GM18507 (cell line): ENCODE measurements around the gene AGPS.

ENCODE experiments used
- DNase-seq: peaks from one replicate; pipeline ENCODE4 v3.0.0; 2011; ENCODE audit warnings: low read depth; ENCODE audit not compliant: insufficient read length; ENCODE audit errors: extremely low spot score
- FAIRE-seq: peaks from 2 replicates; lab custom pipeline; 2011; peaks lifted over from hg19 to GRCh38; lab: Jason Lieb, UNC

AGPS gene

GRCh38 chr2:177516824-177517544, 124.4 kb downstream of the AGPS start:
- DNase-seq (no peak), FAIRE-seq (no peak)

DNA sequence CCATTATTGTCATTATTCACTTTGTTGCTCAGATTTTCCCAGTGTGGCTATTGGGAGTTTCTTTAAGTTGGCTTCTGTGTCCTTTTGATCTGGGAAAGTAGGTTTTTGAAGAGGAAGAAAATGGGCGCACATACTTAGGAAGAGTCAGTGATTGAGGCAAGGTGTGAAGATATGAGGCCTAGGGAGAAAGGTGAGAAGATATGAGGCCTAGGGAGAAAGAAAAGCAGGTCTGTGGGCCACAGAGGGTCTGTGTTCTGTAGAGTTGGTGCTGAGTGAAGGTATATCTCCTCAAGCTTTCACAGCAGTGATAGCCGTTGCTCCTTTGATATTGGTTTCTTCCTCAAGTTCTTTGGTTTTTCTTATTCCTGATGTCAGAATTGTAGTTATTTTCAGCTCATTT, 126.2 kb downstream of the AGPS start:
- FAIRE-seq: no peak
- DNase-seq: no peak

DNA sequence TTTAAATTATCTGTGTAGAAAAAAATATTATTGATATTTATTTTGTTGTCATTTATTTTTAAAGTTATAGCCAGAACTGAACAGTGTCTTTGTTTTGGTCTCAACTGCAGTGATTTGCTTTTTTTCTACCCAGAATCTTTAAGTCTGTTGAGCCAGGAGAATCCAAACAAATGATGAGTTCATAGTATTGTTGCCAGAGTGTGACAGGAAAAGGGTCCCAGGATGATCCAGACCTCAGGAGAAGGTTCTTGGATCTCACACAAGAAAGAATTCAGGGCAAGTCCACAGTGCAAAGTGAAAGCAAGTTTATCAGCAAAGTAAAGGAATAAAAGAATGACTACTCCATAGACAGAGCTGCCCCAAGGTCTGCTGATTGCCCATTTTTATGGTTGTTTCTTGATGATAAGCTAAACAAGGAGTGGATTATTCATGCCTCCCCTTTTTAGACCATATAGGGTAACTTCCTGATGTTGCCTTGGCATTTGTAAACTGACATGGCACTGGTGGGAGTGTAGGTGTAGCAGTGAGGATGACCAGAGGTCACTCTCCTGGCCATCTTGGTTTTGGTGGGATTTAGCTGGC, 127.1 kb downstream of the AGPS start:
- DNase-seq (no peak), FAIRE-seq (no peak)

DNA sequence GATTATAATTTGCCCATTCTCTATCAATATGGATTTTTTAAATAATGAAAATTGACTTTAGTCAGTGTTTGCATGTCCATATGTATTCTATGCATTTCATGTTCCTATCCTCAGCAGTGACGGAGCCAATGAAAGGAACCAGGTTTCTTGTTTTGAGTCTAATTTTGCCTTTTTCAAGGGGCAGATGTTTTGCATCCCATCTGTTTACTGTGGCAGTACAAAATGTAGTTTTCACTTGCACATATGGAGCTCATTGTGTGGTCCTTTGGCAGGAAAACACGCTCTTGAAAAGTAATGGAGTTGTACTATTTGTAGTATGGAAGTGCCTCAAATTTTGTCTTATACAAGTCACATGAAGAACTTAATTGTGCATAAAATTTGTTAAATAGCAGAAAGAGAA, 127.8 kb downstream of the AGPS start:
- DNase-seq: no peak
- no peak for FAIRE-seq

DNA sequence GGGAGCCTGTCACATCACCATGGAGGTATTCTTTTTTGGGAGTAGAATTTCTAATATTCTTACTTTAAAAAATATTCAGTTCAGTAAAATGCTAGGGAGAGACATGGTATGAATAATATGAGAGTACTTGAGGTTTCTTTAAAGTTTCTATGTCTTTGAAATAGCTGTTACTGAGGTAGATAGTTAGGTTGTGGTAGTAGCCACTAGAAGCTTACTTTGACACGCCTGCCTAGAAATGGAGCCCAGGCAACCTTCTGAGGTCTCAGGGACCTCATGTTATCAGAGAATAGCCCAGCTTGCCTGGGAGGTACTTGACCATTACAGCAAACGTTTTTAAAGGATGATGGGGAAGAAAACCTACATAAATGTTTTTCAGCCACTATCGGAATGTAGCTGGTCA, 131.2 kb downstream of the AGPS start:
- no peak for FAIRE-seq

GRCh38 chr2:177525351-177525924, 132.9 kb downstream of the AGPS start:
- FAIRE-seq (peak; percentile 29), DNase-seq (no peak)

More for the DNA sequence above, 131.2 kb downstream of the AGPS start:
- no peak for DNase-seq

DNA sequence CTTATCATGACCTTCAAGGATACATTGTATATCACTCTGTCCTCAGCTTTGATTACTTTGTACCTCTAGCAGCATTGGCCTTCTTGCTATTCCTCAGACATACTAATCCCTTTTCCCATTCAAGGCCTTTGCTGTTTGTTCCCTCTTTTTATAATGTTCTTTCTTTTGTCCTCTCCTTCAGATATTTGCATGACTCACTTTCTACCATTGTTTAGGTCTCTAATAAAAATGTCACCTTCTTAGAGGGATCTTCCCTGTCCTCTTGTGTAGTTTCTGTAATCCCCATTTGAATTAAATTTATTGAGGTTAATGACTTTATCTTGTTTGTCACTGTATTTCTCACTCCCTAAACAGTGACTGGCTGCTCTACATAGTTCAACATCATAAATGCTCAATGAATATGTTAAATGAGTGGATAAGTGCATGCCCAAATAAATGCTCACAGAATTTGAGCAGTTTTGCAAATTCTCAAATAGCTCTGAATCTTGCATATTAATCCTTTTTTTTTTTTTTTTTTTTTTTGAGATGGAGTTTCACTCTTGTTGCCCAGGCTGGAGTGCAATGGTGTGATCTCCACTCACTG, 135.9 kb downstream of the AGPS start:
- no peak for DNase-seq
- no peak for FAIRE-seq

DNA sequence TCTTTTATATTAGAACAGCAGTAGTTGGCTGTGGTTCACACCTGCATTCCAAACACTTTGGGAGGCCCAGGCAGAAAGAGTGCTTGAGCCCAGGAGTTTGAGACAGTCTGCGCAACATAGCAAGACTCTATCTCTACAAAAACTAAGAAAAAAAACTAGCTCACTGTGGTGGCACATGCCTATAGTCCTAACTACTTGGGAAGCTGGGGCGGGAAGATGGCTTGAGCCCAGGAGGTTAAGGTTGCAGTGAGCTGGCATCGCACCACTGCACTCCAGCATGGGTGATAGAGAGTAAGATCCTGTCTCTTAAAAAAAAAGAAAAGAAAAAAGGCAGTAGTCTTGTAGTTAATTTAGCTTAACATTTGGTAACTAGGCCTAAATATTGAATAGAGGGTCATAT, 136.6 kb downstream of the AGPS start:
- DNase-seq (no peak), FAIRE-seq (no peak)

DNA sequence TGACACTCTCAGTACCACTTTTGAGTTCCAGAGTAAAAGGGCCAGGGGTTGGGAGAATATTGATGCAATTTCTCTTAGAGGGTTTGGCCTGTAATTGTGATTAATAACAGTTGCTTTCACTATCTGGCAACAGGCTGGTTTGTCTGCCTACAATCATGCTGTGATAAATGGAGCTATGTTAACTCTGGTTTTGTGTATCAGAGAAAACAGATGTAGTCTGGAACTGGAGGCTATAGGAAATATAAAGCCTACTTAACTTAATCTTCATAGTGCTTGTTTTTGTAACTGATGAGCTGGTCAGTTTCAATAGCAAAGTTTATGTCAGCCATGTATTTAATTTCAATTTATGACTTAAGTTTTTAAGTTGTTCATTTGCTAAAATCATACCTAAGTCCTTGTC, 138.0 kb downstream of the AGPS start:
- FAIRE-seq (no peak), DNase-seq (no peak)

DNA sequence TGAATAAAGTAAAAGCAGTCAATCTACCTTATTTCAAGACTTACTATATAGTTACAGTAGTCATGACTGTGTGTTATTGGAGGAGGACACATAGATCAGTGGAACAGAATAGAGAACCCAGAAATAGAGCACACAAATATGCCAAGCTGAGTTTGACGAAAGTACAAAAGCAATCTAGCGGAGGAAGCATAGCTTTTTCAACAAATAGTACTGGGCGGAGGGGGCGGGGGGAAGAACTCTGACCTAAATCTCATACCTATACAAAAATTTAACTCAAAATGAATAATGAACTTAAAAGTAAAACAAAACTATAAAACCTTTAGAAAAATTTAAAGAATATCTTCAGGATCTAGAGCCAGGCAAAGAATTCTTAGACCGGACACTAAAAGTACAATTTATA, 139.1 kb downstream of the AGPS start:
- no peak for FAIRE-seq
- DNase-seq: no peak

GRCh38 chr2:177532567-177532966, 140.0 kb downstream of the AGPS start:
- DNase-seq: no peak
- no peak for FAIRE-seq

DNA sequence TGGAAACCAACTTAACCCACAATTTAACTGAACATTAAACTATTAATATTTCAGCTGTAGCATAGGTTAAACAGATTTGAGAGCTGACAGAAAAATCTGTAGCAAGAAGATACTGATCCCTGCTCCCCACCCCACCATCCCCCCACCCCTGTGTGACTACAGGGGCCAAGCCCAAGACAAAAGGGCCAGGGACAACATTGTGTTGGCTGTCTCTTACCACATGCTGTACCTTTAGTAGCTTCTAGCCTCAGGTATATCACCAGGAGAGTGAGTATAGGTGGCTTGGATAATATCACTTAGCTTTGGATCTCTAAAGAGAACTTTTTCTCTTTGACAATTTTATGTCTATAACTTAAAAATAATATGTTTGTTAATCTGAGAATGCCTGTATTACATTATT, 140.7 kb downstream of the AGPS start:
- FAIRE-seq: no peak
- DNase-seq: no peak

GRCh38 chr2:177535000-177535399, 142.4 kb downstream of the AGPS start:
- FAIRE-seq: no peak
- no peak for DNase-seq

- no peak for DNase-seq
- FAIRE-seq: no peak
Measured at GRCh38 chr2:177535958-177536504, 143.5 kb downstream of the AGPS start.

DNA sequence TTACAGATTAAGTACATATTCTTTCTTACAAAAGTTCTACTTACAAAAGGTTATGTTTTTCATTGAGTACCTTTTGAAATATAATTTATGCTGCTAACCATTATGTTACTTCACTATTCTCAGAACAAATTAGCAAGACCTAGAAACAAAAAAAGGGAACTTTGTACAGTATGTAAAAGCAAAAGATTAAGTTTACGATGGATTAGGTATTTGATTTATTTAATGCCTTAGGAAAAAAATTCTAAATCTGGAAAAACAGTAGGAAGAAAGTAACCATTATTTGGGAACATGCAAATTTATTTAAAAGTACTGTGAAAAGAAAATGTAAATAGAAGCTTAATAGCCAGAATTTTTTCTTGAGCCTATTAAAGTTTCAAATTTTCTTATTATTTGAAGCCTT, 144.6 kb downstream of the AGPS start:
- FAIRE-seq (no peak), DNase-seq (no peak)

- DNase-seq (no peak), FAIRE-seq (no peak)
Measured at GRCh38 chr2:177537636-177538035, 145.1 kb downstream of the AGPS start.

DNA sequence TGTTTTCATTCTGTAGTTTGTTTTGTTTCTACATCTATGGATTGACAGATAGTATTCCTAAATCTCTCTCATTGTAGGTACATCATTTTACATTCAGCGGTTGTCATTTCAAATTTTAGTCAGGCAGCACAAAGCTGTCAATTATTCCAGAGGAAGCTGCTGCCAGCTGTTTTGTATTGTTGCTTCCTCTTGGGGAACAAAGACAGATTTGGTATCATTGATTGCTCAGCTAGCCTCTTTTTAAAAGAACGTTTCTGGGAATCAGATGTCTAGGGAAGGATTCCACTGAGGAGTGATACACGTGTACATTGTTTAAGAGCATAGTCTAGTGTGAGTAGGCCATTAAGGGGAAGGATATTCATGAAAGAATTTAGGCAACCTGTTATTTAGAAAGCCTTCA, 145.8 kb downstream of the AGPS start:
- peak; percentile 51 for FAIRE-seq
- no peak for DNase-seq

DNA sequence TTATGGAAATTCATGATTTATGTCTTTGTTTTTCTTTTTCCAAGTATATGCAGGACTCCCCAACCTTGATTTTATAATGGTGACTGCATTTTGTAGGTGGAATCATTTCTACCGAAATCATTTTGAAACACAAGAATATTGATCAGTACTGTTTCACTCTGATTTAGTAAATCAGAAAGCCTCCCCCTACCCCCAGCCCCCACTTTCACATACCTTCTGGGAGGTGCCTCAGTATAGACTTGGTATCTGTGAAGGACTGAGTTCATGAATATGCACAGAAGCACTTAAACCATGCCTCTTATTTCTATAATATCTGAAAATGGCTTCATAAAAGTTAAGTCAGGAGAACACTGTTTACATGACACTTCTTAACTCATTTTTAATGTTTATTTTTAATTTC, 147.7 kb downstream of the AGPS start:
- DNase-seq (no peak), FAIRE-seq (no peak)

GRCh38 chr2:177541258-177541991, 148.9 kb downstream of the AGPS start:
- DNase-seq (no peak), FAIRE-seq (peak; percentile 46)

GRCh38 chr2:177542396-177542795, 149.8 kb downstream of the AGPS start:
- DNase-seq (no peak), FAIRE-seq (no peak)
